NCI-H1092 treated with DMSO at 0.1 percent for 48 hours (cell line): Measurements from ENCODE around the gene ESRP2.

Experiments
- DNase-seq: peaks from one replicate; lab custom pipeline; 2025; lab: John Stamatoyannopoulos, UW

ESRP2 gene

DNA sequence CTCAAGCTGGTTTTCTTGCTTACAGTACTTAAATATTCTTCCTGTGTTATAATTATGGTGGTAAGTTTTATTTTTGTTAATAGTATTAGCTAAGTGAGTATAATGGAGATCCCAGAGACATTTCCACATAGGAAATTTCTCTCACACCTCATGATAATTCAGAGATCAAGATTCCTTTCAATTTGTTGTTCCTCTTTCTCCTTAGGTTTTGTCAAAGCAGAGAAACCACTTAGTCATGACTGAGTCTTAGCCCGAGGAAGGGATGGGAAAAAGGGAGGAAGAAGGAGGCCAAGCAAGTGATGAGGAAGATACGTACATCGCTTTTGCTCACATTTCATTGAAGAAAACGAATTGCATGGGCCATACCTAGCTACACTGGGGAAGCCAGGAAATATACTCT, 18.4 kb downstream of the ESRP2 start:
- DNase-seq = no peak

DNA sequence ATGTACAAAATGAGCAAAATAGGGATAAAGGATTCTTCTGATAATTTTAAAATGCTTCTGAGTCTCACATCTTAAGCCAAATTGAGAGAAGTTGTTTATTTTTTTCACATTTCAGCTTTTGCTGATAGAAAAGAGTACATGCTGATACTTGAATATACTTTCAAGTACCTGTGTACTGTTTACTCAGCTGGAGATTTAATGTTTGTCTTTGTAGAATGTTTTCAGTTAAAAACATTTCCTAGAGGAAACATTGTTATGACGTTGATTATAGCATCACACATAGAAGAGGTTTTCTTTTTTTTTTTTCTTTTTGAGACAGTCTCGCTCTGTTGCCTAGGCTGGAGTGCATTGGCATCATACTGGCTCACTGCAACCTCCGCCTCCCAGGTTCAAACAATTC, 19.7 kb downstream of the ESRP2 start:
- DNase-seq = no peak

DNA sequence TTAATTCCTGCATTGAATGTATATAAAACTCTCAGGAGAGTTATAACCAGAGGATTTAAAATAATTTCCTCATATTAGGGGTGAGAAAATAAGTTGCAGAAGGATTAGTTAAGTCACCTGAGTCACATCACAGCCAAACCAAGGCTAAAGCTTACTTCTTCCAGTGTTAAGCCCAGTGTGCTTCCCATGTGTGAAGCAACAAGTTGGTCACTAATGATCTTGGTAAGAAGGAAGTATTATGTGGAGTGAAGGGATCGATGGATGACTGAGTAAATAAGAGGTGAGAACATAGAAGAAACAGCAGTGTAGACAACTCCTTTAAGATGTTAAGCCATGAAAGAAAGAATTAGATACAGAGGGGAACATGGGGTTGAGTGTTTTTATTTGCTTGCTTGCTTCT, 20.6 kb downstream of the ESRP2 start:
- no peak for DNase-seq

DNA sequence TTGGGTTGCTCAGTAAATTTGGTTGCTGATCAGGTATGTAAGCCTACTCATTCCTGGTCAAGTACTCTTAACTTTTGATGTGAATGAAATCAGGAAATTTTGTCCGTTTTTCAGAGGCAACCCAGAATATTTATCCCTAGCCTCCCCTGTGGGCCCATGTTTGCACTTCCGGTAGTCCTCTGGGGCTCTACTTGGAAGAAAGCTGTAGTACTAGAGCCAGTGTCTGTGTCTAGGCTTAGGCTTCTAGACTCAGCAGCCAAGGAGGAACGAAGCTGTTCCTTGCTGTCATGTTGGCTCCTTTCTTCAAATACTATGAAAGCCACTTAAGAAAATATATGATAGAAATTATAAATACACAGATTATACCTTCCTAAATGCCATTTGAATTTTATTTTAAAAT, 21.2 kb downstream of the ESRP2 start:
- DNase-seq = no peak

DNA sequence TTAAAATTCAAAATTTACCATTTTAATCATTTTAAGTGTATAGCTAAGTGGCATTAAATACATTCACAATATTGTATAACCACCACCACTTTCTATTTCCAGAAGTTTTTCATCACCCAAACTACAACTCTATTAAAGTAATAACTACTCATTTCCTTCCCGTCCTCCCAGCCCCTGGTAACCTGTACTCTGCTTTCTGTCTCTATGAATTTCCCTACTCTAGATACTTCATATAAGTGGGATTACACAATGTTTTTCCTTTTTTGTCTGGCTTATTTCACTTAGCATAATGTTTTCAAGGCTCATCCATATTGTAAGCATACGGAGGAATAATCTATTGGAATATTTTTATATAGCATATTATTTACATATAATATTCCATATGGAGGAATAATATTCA, 29.7 kb downstream of the ESRP2 start:
- DNase-seq = no peak

DNA sequence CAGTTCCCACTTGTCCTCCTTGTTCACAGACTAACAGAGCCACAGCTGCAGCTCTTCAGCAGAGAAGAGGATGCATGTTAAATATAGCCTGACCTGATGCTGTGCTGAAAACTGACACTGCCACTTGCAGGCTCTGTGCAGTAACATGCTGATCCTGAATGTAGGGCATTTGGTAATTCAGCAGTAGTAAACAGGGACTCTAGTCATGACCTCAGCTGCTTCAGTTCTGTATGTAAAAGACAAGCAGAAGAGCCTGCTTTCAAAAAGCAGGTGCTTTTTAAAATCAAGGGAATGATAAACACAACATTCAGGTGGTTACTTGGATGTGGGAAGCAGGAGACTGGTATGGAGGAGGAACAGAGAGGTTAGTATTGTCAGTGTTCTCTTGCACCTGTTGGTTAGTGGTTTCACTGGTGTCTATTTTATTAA, 33.8 kb downstream of the ESRP2 start:
- DNase-seq = peak; percentile 7

DNA sequence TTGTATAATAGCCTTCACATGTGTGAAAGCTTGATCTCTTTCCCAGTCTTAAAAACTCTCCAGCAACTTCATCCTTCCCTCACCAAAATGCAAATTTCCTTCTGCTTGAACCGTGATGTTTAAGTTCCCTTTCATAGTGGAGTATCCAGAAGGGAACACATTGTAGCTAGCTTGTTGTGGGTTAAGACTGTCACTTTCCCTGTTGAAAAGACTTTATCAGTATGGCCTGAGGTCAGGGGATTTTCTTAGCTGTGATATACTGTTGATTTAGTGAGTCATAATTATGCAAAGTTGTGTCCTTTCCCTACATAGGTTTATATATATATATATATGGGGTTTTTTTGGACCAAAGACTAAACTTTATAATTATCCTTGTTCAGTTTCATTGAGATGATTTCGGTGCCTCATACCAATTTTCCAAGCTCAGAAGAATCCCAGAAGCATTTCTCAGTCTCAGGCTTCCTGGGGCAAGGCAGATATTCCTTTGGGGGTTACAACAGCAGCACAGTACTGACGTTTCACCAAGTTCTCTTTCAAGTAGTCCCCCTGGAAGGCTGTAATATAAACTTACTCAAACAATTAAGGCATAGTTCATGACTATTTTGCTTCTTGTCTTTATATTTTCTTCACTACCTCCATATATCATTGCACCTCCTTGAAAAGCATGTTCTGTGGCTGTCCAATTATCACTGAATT, 35.7 kb downstream of the ESRP2 start:
- DNase-seq = no peak

DNA sequence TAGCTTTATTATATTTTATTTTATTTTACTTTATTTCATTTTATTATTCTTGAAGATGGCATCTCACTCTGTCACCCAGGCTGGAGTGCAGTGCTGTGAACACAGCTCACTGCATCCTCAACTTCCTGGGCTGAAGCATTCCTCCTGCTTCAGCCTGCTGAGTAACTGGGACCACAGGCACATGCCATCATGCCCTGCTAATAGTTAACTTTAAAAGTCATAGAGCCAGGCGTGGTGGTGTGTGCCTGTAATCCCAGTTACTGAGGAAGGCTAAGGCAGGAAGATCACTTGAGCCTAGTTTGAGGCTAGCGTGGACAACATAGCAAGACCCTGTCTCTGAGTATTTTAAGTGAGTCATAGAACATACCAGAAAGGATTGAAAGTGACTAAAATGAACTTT, 38.7 kb downstream of the ESRP2 start:
- no peak for DNase-seq

DNA sequence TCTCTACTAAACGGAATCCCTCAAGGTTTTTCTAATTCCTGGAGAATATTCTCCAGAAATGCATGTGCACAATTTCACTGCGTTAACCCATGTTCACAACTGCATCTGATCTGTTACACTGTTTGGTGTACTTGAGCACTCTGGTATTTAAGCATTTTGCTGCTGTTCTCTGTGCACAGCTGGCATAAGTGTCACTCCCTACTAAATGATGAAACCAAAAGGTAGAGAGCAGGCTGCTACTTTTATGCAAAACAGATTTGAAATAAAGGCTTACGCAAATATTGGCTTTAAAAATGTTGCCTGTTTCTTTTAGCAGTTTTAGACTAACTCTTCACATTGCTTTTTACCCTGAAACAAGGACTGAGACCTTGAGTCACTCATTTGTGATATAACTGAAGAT, 41.7 kb downstream of the ESRP2 start:
- DNase-seq = no peak

DNA sequence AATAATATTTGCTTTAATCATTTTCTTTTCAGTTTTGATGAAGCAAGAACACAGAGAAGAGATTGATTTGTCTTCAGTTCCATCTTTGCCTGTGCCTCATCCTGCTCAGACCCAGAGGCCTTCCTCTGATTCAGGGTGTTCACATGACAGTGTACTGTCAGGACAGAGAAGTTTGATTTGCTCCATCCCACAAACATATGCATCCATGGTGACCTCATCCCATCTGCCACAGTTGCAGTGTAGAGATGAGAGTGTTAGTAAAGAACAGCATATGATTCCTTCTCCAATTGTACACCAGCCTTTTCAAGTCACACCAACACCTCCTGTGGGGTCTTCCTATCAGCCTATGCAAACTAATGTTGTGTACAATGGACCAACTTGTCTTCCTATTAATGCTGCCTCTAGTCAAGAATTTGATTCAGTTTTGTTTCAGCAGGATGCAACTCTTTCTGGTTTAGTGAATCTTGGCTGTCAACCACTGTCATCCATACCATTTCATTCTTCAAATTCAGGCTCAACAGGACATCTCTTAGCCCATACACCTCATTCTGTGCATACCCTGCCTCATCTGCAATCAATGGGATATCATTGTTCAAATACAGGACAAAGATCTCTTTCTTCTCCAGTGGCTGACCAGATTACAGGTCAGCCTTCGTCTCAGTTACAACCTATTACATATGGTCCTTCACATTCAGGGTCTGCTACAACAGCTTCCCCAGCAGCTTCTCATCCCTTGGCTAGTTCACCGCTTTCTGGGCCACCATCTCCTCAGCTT, 45.0 kb downstream of the ESRP2 start:
- no peak for DNase-seq

DNA sequence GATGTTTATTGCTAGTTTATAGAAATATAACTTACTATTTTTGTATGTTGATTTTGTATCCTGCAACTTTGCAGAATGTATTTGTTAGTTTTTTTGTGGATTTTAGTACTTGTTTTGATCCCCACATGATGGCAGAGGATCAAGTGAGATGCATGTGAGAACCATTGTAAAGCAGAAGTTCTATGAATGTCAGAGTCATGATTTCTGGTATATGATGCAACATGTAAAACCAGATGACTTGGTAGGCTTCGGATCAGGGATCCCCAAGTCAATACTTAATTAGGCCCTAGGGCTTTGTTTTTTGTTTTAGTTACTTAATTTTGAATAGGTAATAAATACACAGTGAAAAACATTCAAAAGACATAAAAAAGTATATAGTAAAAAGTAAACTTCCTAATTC, 45.8 kb downstream of the ESRP2 start:
- no peak for DNase-seq

DNA sequence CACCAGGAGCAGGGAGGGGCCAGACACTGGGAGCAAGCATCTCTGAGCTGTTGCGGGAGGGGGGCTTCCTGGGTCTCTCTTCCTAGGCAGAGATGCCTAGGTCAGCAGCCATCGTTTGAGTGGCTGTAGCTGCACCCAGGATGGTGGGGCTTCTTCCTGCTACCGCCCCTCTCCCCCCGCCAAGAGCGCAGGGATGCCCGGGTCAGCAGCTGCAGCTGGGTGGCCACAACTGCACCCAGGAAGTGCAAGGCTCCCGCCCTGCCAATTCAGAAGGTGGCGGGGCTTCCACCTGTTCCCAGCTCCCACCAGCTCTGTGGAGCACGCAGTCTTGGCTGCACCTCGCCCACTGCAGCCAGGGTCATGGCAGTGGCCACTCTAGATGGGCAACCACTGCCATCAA, 47.8 kb downstream of the ESRP2 start:
- DNase-seq = no peak

DNA sequence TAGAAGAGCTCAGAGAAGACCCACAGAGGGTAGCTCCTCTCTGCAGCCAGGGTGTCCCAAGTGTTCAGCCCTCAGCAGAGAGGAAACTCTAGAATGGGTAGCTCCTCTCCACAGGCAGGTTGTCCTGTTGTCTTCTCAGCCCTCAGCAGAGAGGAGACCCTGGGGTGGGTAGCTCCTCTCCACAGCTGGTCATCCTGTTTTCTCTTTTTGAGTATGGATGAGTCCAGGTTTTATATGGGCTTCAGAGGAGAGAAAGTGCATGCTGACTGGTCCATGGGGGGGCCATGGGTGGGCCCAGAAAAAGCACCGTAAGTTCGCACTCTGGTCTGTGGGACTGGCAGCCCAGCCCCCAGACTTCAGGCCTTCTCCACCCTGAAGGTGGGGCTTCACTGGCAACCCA, 48.4 kb downstream of the ESRP2 start:
- DNase-seq = no peak

DNA sequence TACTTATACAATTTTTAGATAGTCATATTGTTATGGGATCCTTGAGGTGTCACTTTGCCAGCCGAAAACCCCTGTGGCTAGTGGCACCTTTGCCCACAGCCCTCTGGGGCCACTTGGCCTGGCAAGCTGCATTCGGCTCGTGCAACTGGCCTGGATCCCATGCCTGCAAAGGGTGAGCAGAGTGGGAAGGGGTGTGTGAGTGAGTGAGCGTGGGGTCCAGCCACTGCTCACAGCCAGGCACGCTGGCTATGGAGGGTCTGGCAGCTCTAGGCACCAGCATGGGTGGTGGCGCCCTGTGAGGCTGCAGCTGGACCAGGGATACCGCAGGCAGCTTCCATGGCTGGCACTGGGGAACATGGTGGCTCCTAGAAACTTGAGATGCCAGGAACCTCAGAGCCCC, 49.0 kb downstream of the ESRP2 start:
- DNase-seq = no peak

DNA sequence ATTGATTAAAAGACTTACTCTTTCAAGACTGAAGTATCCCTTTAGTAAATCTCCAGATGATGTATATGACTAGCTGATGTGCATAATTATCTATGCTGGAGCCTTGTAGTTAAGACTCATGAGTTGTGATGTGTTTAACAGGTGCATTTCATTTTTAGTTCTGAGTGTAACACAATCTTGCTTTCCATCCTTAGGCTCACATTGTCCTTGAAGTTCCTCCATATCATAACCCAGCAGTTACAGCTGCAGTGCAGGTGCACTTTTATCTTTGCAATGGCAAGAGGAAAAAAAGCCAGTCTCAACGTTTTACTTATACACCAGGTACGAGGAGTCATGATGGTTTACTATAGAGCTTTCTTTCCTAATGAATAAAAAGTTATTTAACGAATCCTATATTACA, 52.9 kb downstream of the ESRP2 start:
- DNase-seq = no peak

DNA sequence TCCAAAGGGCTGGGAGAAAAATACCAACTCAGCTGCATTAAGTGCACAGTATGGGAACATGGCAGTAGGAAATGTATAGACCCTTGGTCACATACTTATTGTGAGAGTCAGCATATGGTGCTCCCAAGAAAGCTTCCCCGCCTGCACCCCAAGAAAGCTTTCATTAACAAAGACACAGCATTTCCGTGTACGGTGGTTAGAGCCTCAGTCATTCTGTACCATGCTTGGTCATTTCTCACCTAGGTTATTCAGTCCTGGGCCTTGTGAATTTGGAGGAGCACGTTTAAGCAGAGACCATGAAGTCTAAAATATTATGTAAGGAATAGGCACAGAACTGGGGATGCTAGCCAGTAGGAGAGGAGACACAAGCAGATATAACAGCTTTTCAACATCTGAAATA, 56.1 kb downstream of the ESRP2 start:
- no peak for DNase-seq

DNA sequence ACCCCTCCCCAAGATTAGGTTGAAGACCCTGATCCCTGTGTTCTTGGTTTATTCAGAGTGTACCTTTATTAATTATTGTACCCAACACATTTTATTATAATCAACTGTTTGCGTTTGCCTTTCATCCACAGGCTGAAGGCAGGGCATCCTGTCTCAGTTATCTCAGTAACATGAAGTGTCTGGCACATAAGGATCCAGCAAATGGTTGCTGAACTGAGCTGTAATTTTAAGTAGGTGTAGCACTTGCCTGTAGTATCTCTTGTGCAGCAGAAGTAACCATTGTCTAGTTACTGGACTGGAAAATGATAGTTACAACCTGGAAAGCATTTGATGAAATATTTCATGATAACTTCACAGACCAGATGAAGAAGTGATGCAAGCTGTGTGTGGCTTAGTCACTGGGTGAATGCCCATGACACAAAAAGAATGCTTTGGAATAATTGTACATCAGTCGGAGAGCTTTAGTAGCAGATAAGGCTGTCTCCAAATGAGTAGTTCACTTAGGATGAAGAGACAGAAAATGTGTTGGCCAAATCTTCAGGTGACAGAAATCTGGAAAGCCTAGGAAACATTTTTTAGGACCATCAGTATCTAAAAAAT, 56.6 kb downstream of the ESRP2 start:
- no peak for DNase-seq
